Stimulated activated memory B cell treated with anti-CD40 and anti-IgM and Interleukin-4, amounts not matched to agents 10 μg/mL and 1 μg/mL and 100 μg/mL, for 72 hours (primary cell): ENCODE results near the gene SS18L1.

Source experiments
- ATAC-seq: fragments of 150-1000 bp; cut with Tn5 transposase; 2 replicates; pipeline ENCODE4 v1.10.0; 2021
- H3K27ac Mint-ChIP-seq: one replicate; pipeline ENCODE4 v1.8.0; 2022; ENCODE audit warnings: mild to moderate bottlenecking, mixed read lengths
- H3K27me3 Mint-ChIP-seq: one replicate; pipeline ENCODE4 v1.8.0; 2022; ENCODE audit warnings: mixed read lengths
- H3K36me3 Mint-ChIP-seq: one replicate; pipeline ENCODE4 v1.8.0; 2022; ENCODE audit warnings: mixed read lengths
- H3K4me1 Mint-ChIP-seq: one replicate; pipeline ENCODE4 v1.8.0; 2022; ENCODE audit warnings: mixed read lengths
- H3K4me3 Mint-ChIP-seq: one replicate; pipeline ENCODE4 v1.8.0; 2022; ENCODE audit warnings: mild to moderate bottlenecking, moderate library complexity, mixed read lengths
- H3K9me3 Mint-ChIP-seq: one replicate; pipeline ENCODE4 v1.8.0; 2022; ENCODE audit warnings: mixed read lengths

SS18L1 gene

GRCh38 chr20:62179162-62179504 lies 35.6 kb downstream of the SS18L1 start:
- H3K4me3 Mint-ChIP-seq: no peak overlapping the region
- no peaks in the 10 kb centered on the region for H3K9me3 Mint-ChIP-seq
- no peaks in the 10 kb centered on the region for H3K27me3 Mint-ChIP-seq
- peaks cover 22% of the 10 kb centered on the region for H3K4me1 Mint-ChIP-seq
- ATAC-seq: no peak
- peaks cover 13% of the 10 kb centered on the region for H3K36me3 Mint-ChIP-seq
- H3K27ac Mint-ChIP-seq: no peak overlapping the region

GRCh38 chr20:62181808-62182207 lies 38.2 kb downstream of the SS18L1 start:
- no peak for ATAC-seq
- no peaks in the 10 kb centered on the region for H3K27me3 Mint-ChIP-seq
- H3K9me3 Mint-ChIP-seq: no peaks in the 10 kb centered on the region

GRCh38 chr20:62182469-62183425 lies 39.2 kb downstream of the SS18L1 start, which contains the start of gene MTG2:
Gene MTG2, plus strand, starts transcription at chr20:62183028. Its CDS starts 10,393 bp downstream, at chr20:62193421.
- Mint-ChIP-seq H3K27ac (peak within 1 kb of the TSS; percentile 99), H3K4me3 (peak within 1 kb of the TSS; percentile 98), H3K27me3 (no peaks in the 10 kb centered on the region), H3K9me3 (no peaks in the 10 kb centered on the region), H3K4me1 (peaks cover 49% of the 10 kb centered on the region), H3K36me3 (no peaks in the 10 kb centered on the region)
- peak; percentile 96 for ATAC-seq

More at GRCh38 chr20:62181808-62182207, 38.2 kb downstream of the SS18L1 start:
- peak overlapping the region; percentile 99 for H3K27ac Mint-ChIP-seq
- H3K4me3 Mint-ChIP-seq: peak overlapping the region; percentile 98
- no peaks in the 10 kb centered on the region for H3K36me3 Mint-ChIP-seq
- H3K4me1 Mint-ChIP-seq: peaks cover 40% of the 10 kb centered on the region

- H3K27ac Mint-ChIP-seq: peak overlapping the region; percentile 99
- H3K36me3 Mint-ChIP-seq: no peaks in the 10 kb centered on the region
- peak overlapping the region; percentile 98 for H3K4me3 Mint-ChIP-seq
- peaks cover 55% of the 10 kb centered on the region for H3K4me1 Mint-ChIP-seq
- H3K9me3 Mint-ChIP-seq: no peaks in the 10 kb centered on the region
- no peak for ATAC-seq
- no peaks in the 10 kb centered on the region for H3K27me3 Mint-ChIP-seq
Measured at GRCh38 chr20:62183426-62184142, 40.0 kb downstream of the SS18L1 start.

GRCh38 chr20:62186096-62186426 lies 42.5 kb downstream of the SS18L1 start:
- no peak overlapping the region for H3K27ac Mint-ChIP-seq

GRCh38 chr20:62186887-62187866 lies 43.6 kb downstream of the SS18L1 start:
- H3K36me3 Mint-ChIP-seq: peaks cover 19% of the 10 kb centered on the region
- H3K9me3 Mint-ChIP-seq: no peaks in the 10 kb centered on the region
- peaks cover 54% of the 10 kb centered on the region for H3K4me1 Mint-ChIP-seq
- no peak overlapping the region for H3K4me3 Mint-ChIP-seq
- no peaks in the 10 kb centered on the region for H3K27me3 Mint-ChIP-seq
- no peak overlapping the region for H3K27ac Mint-ChIP-seq
- ATAC-seq: no peak

More at GRCh38 chr20:62186096-62186426, 42.5 kb downstream of the SS18L1 start:
- peaks cover 14% of the 10 kb centered on the region for H3K36me3 Mint-ChIP-seq
- no peaks in the 10 kb centered on the region for H3K9me3 Mint-ChIP-seq
- no peak for ATAC-seq
- H3K4me3 Mint-ChIP-seq: no peak overlapping the region
- H3K4me1 Mint-ChIP-seq: peaks cover 60% of the 10 kb centered on the region
- H3K27me3 Mint-ChIP-seq: no peaks in the 10 kb centered on the region

- Mint-ChIP-seq H3K9me3 (no peaks in the 10 kb centered on the region), H3K36me3 (peaks cover 26% of the 10 kb centered on the region), H3K27ac (no peak overlapping the region), H3K27me3 (no peaks in the 10 kb centered on the region), H3K4me1 (peaks cover 26% of the 10 kb centered on the region), H3K4me3 (no peak overlapping the region)
- no peak for ATAC-seq
Measured at GRCh38 chr20:62190639-62191411, 47.3 kb downstream of the SS18L1 start.

- no peak overlapping the region for H3K27ac Mint-ChIP-seq
Measured at GRCh38 chr20:62191781-62192559, 48.4 kb downstream of the SS18L1 start.

GRCh38 chr20:62192635-62193034 lies 49.1 kb downstream of the SS18L1 start:
- Mint-ChIP-seq H3K4me3 (no peak overlapping the region), H3K27me3 (no peaks in the 10 kb centered on the region), H3K36me3 (peaks cover 27% of the 10 kb centered on the region), H3K9me3 (no peaks in the 10 kb centered on the region), H3K27ac (no peak overlapping the region), H3K4me1 (peaks cover 12% of the 10 kb centered on the region)
- no peak for ATAC-seq

More at GRCh38 chr20:62191781-62192559, 48.4 kb downstream of the SS18L1 start:
- H3K27me3 Mint-ChIP-seq: no peaks in the 10 kb centered on the region
- peaks cover 18% of the 10 kb centered on the region for H3K4me1 Mint-ChIP-seq
- no peak for ATAC-seq
- no peak overlapping the region for H3K4me3 Mint-ChIP-seq
- peaks cover 27% of the 10 kb centered on the region for H3K36me3 Mint-ChIP-seq
- no peaks in the 10 kb centered on the region for H3K9me3 Mint-ChIP-seq

GRCh38 chr20:62193079-62194025 lies 49.8 kb downstream of the SS18L1 start:
- no peaks in the 10 kb centered on the region for H3K9me3 Mint-ChIP-seq
- H3K27ac Mint-ChIP-seq: no peak overlapping the region
- no peak overlapping the region for H3K4me3 Mint-ChIP-seq
- ATAC-seq: no peak
- peaks cover 33% of the 10 kb centered on the region for H3K36me3 Mint-ChIP-seq
- H3K4me1 Mint-ChIP-seq: peaks cover 5% of the 10 kb centered on the region
- H3K27me3 Mint-ChIP-seq: no peaks in the 10 kb centered on the region

- H3K4me1 Mint-ChIP-seq: peaks cover 6% of the 10 kb centered on the region
- no peak for ATAC-seq
- H3K4me3 Mint-ChIP-seq: no peak overlapping the region
- no peaks in the 10 kb centered on the region for H3K27me3 Mint-ChIP-seq
- H3K27ac Mint-ChIP-seq: peak overlapping the region; percentile 22
- H3K9me3 Mint-ChIP-seq: no peaks in the 10 kb centered on the region
- H3K36me3 Mint-ChIP-seq: peaks cover 43% of the 10 kb centered on the region
Measured at GRCh38 chr20:62195075-62195405, 51.5 kb downstream of the SS18L1 start.

- no peak for ATAC-seq
- Mint-ChIP-seq H3K27ac (no peak overlapping the region), H3K27me3 (no peaks in the 10 kb centered on the region), H3K9me3 (no peaks in the 10 kb centered on the region), H3K4me3 (no peak overlapping the region), H3K4me1 (peaks cover 10% of the 10 kb centered on the region), H3K36me3 (peaks cover 43% of the 10 kb centered on the region)
Measured at GRCh38 chr20:62195736-62196135, 52.2 kb downstream of the SS18L1 start.

GRCh38 chr20:62196286-62196685 lies 52.7 kb downstream of the SS18L1 start:
- Mint-ChIP-seq H3K4me1 (peaks cover 13% of the 10 kb centered on the region), H3K27me3 (no peaks in the 10 kb centered on the region), H3K4me3 (no peak overlapping the region), H3K27ac (no peak overlapping the region), H3K9me3 (no peaks in the 10 kb centered on the region), H3K36me3 (peaks cover 42% of the 10 kb centered on the region)
- no peak for ATAC-seq
